ENCODE results near the gene DMXL1. TPM values are rescaled to one million over a fixed set of nuclear protein-coding genes. Genes with fewer than 3 reads are reported as not detected.

Gene DMXL1
- total RNA-seq, 2 donors from 2014 or later, result 47.8 to 51.8 TPM

GRCh38 chr5:119036101-119036762 lies 34.7 kb upstream of the DMXL1 start:
- TF ChIP-seq CTCF (conservative IDR thresholded peaks at IDR 0.05), result no peak
- H3K9me3 ChIP-seq (ENCODE audit: control insufficient read depth, low read length), result no peaks in the 10 kb centered on the region
- H3K36me3 Mint-ChIP-seq (ENCODE audit: low read depth), result no peaks in the 10 kb centered on the region
- H3K9me3 Mint-ChIP-seq, result peaks cover 2% of the 10 kb centered on the region
- H3K36me3 ChIP-seq (ENCODE audit: control insufficient read depth, insufficient read depth, low read length), result no peaks in the 10 kb centered on the region
- no peaks in the 10 kb centered on the region for H3K27me3 ChIP-seq (ENCODE audit: control insufficient read depth, insufficient read depth, low read length, poor library complexity, severe bottlenecking)
- DNase-seq, result no peak
- no peaks in the 10 kb centered on the region for H3K4me1 ChIP-seq (ENCODE audit: control insufficient read depth, insufficient read depth, low read length)
- no peaks in the 10 kb centered on the region for H3K27me3 Mint-ChIP-seq (ENCODE audit: insufficient read depth)
- H3K27ac ChIP-seq (ENCODE audit: low read depth, low read length), result no peak overlapping the region
- WGBS, 2 experiments (ENCODE audit: insufficient coverage in 1 of 2, insufficient read length in 1 of 2), result 91 to 94% methylated on average over 6 to 8 of the region's 8 CpGs
- no peaks in the 10 kb centered on the region for H3K4me1 Mint-ChIP-seq
- H3K4me3 Mint-ChIP-seq, result no peak overlapping the region
- H3K9ac ChIP-seq (ENCODE audit: extremely low read depth, low read length, poor library complexity, severe bottlenecking), result no peak overlapping the region
- H3K4me3 ChIP-seq (ENCODE audit: low read length), result no peak overlapping the region
- no peak overlapping the region for H3K27ac Mint-ChIP-seq

- Mint-ChIP-seq H3K4me3 (no peak overlapping the region), H3K27ac (no peak overlapping the region), H3K27me3 (ENCODE audit: insufficient read depth) (no peaks in the 10 kb centered on the region), H3K9me3 (peaks cover 2% of the 10 kb centered on the region), H3K36me3 (ENCODE audit: low read depth) (no peaks in the 10 kb centered on the region), H3K4me1 (no peaks in the 10 kb centered on the region)
- Histone ChIP-seq H3K9ac (ENCODE audit: extremely low read depth, low read length, poor library complexity, severe bottlenecking) (no peak overlapping the region), H3K27ac (ENCODE audit: low read depth, low read length) (no peak overlapping the region), H3K4me3 (ENCODE audit: low read length) (no peak overlapping the region), H3K4me1 (ENCODE audit: control insufficient read depth, insufficient read depth, low read length) (no peaks in the 10 kb centered on the region), H3K27me3 (ENCODE audit: control insufficient read depth, insufficient read depth, low read length, poor library complexity, severe bottlenecking) (no peaks in the 10 kb centered on the region), H3K36me3 (ENCODE audit: control insufficient read depth, insufficient read depth, low read length) (no peaks in the 10 kb centered on the region), H3K9me3 (ENCODE audit: control insufficient read depth, low read length) (no peaks in the 10 kb centered on the region)
- no peak for DNase-seq
- WGBS, 2 experiments (ENCODE audit: insufficient coverage in 1 of 2, insufficient read length in 1 of 2), result 89 to 95% methylated on average over 16 of the region's 16 CpGs
- TF ChIP-seq CTCF (conservative IDR thresholded peaks at IDR 0.05), result no peak
Observed at GRCh38 chr5:119037496-119038215, 33.2 kb upstream of the DMXL1 start.

- Mint-ChIP-seq H3K4me1 (peaks cover 7% of the 10 kb centered on the region), H3K4me3 (no peak overlapping the region), H3K36me3 (ENCODE audit: low read depth) (no peaks in the 10 kb centered on the region), H3K9me3 (no peaks in the 10 kb centered on the region), H3K27ac (no peak overlapping the region), H3K27me3 (ENCODE audit: insufficient read depth) (no peaks in the 10 kb centered on the region)
- H3K27ac ChIP-seq (ENCODE audit: low read depth, low read length), result no peak overlapping the region
- no peak overlapping the region for H3K4me3 ChIP-seq (ENCODE audit: low read length)
- H3K4me1 ChIP-seq (ENCODE audit: control insufficient read depth, insufficient read depth, low read length), result no peaks in the 10 kb centered on the region
- H3K27me3 ChIP-seq (ENCODE audit: control insufficient read depth, insufficient read depth, low read length, poor library complexity, severe bottlenecking), result no peaks in the 10 kb centered on the region
- WGBS, 2 experiments (ENCODE audit: insufficient coverage in 1 of 2, insufficient read length in 1 of 2), result 73 to 95% methylated on average over 1 to 2 of the region's 2 CpGs
- TF ChIP-seq CTCF (conservative IDR thresholded peaks at IDR 0.05), result no peak
- H3K36me3 ChIP-seq (ENCODE audit: control insufficient read depth, insufficient read depth, low read length), result no peaks in the 10 kb centered on the region
- DNase-seq, result no peak
- H3K9ac ChIP-seq (ENCODE audit: extremely low read depth, low read length, poor library complexity, severe bottlenecking), result no peak overlapping the region
- no peaks in the 10 kb centered on the region for H3K9me3 ChIP-seq (ENCODE audit: control insufficient read depth, low read length)
Observed at GRCh38 chr5:119048246-119048645, 22.6 kb upstream of the DMXL1 start.

Data from endodermal cell (in vitro differentiated cells).